Occipital lobe (tissue), 2 donors: ENCODE data around the gene CD177. TPM values are rescaled to one million over a fixed set of nuclear protein-coding genes. Genes with fewer than 3 reads are reported as not detected.
"Not testable (repeated sequence)": the region's sequence is repeated elsewhere in the genome, so short reads cannot be mapped to it uniquely, and the experiment has no call there.

ENCODE experiments used
- DNase-seq: peaks from one replicate; lab custom pipeline; 2025; lab: John Stamatoyannopoulos, UW
- total RNA-seq: library from RNA; depleted of rRNA; stranded (reverse); fragments of >200 nt; gene quantifications from one replicate; pipeline ENCODE4 v1.2.3, GENCODE V29; 2014

The CD177 gene
- total RNA-seq: 2.3 TPM

GRCh38 chr19:43353606-43354304, at the start of gene CD177:
TSS of gene CD177 (plus strand) at chr19:43353686. CDS start at chr19:43353715, 29 bp downstream.
- DNase-seq: no peak

DNA sequence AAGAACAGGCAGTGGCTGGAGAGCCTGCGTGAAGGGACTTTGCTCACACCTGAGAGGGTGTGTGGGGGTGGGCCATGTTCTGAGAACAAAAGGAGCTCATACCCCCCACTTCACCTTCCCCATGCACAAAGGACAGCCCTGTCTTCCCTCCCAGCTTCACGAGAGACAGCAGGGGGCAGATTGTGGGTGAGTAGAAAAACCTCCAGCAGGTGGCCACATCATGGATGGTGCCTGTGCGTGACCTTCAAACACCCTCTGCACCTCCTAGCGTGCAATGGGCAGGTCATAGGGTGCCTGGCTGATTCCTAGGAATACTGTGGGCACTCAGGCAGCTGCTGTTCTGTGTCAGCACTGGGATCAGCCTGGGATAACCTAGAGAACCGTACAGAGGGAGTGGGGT, 47.8 kb upstream of the CD177 start:
- DNase-seq: no peak

GRCh38 chr19:43306097-43306496, 47.4 kb upstream of the CD177 start:
- no peak for DNase-seq

DNA sequence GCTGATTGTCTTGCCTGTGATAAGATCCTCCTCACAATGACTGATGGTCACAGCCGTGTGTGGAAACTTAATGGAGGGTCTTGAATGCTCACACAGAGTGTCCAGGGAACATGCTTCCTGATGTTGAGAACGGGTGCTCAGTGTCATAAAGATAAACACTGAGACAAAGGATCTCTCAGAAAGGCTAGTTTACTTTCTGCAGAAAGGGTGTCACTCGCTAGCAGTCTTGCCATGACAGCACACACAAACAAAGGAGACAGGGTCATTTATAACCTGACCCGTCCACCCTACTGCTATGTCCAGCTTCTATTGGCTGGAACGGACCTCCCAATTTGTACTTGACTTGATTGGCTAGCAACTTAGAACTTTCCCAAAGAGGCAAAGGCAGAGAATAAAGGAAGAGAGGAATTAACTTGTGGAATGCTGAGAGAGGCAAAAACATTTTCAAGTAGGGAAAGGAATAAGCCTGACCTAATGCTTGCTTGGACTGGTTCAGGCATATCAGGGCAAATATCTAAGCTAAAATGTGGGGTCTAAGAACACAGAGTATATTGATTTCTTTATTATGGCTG, 45.2 kb upstream of the CD177 start:
- no peak for DNase-seq

- no peak for DNase-seq
Measured at GRCh38 chr19:43309466-43309865, 44.0 kb upstream of the CD177 start.

- DNase-seq: no peak
Measured at GRCh38 chr19:43310221-43310620, 43.3 kb upstream of the CD177 start.

DNA sequence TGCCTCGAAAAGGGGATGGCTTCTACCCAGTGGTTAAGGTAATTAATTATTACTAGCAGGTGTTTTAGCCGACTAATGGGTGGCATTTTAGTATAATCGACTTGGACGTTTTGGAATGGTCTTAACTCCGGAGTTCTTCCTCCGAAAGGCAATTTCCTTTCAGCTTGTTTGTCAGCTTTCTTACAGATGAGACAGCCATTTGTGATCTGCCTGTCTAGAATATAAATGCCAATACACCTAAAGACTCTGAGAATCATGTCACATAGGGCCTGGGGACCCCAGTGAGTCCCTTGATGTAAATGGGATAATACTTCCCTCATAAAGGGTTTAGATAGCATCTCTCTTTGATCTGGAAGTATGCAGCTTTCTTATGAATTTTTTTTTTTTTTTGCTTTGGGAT, 42.2 kb upstream of the CD177 start:
- no peak for DNase-seq

DNA sequence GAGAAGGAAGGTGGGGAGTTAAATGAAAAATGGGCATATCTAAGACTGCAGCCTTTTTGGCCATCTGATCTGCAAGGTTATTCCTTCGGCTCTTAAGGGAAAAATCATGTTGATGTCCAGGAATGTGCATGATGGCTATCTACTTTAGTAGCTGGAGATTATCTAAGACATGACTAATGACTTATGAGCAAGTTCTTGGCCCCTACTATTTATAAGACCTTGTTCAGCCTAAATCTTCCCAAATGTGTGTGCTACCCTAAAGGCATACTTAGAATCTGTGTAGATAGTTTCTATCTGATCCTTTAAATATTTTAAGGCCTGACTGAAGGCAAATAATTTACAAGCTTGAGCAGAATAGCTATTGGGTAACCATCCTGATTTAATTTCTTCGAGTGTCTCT, 41.8 kb upstream of the CD177 start:
- DNase-seq: no peak

DNA sequence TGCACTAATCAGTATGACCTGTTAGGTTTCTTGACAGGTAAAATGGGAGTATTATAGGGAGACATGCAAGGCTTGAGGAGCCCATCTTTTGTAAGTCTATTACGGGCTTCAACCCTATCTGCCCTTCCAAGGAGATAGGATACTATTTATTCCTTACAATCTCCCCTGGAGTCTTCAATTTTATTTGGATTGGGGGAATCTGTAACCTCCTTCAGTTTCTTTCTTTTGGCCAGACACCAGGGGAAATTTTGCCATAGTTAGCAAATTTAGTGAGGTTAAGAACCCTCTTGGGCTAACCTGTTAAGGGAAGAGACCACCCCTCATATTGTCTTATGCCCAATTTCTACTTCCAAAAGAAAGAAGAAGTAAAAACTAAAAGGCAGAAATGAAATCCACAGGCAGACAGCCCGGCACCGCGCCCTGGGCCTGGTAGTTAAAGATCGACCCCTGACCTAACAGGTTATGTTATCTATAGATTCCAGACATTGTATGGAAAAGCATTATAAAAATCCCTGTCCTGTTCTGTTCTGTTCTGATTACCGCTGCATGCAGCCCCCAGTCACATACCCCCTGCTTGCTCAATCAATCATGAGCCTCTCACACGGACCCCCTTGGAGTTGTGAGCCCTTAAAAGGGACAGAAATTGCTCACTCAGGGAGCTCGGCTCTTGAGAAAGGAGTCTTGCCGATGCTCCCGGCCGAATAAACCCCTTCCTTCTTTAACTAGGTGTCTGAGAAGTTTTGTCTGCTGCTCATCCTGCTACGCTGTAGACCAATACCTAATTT, 39.6 kb upstream of the CD177 start:
- no peak for DNase-seq

DNA sequence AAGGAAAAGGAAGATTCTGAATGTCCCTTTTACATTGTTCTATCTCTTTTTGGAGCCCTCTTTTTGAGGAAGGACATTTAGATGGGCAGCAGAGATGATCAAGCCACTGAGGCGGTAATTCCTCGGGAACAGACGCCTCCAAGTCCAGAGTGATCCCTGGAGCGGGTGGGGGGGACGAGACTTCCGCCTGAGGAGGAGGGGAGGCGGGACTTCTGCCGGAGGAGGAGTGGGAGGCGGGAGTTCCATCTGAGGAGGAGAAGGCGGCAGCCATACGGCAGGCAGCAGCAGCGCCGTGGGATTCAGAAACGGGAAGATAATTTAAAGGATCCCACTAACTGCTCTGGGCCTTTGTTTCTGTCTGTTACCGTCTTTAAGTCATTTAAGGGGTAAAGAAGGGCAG, 37.6 kb upstream of the CD177 start:
- no peak for DNase-seq

GRCh38 chr19:43316591-43317319, 36.7 kb upstream of the CD177 start:
- no peak for DNase-seq

DNA sequence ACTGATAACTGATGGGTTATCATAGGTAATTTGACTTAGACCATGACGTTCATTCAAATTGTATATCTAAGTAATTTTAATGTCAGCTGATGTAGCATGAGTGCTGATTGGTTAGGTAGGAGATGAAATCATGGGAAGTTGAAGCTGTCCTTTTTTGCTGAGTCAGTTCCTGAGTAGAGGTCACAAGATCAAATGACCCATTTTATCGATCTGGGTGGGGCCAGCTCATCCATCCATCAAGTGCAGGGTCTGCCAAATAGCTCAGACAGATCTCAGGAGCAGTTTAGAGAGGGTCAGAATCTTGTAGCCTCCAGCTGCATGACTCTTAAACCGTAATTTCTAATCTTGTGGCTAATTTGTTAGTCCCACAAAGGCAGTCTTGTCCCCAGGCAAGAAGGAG, 35.3 kb upstream of the CD177 start:
- DNase-seq: no peak

DNA sequence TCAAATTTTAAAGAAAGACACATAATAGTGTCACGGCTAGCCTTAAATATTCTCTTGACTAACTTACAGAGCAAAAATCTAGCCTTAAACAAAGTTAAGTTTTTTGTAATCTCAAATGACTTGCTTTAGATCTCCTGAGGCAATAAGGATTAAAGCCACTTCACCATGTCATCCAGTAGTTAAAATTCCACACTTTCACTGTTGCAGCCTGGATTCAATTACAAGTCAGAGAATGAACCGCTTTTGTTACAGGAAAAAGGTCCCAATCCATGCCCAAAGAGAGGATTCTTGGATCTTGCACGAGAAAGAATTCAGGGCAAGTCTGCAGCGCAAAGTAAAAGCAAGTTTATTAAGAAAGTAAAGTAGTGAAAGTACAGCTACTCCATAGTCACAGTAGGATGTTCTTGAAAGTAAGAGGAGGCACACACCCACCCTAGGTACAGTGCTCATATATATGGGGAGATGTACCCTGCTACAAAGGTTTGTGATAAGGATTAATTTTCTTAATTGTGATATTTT, 34.6 kb upstream of the CD177 start:
- no peak for DNase-seq

DNA sequence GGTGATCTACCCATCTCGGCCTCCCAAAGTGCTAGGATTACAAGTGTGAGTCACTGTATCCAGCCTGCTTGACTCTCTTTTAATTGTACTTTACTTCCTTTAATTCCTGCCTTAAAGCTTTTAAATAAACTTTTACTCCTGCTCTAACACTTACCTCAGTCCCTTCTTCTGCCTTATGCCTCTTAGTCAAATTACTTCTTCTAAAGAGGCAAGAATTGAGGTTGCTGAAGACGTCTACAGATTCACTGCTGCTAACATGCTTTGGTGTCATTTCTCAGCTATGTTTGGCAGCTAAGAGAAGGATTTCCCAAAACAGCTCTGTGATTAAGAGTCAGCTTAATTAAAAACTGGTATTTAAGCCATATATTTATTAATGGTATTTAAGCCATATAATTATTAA, 32.9 kb upstream of the CD177 start:
- no peak for DNase-seq

GRCh38 chr19:43326761-43327160, 26.7 kb upstream of the CD177 start:
- DNase-seq: not testable (repeated sequence)

DNA sequence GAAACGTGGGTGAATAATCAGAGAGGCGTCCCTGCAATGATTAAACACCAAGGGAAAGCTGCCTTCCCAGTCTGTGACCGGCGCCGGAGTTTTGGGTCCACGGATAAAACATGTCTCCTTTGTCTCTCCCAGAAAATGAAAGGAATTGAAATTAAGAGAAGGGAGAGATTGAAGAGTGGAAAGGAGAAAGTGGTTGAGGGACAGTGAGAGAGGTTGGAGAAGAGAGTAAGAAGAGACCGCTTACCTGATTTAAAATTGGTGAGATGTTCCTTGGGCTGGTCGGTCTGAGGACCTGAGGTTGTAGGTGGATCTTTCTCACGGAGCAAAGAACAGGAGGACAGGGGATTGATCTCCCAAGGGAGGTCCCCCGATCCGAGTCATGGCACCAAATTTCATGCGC, 24.9 kb upstream of the CD177 start:
- not testable (repeated sequence) for DNase-seq

DNA sequence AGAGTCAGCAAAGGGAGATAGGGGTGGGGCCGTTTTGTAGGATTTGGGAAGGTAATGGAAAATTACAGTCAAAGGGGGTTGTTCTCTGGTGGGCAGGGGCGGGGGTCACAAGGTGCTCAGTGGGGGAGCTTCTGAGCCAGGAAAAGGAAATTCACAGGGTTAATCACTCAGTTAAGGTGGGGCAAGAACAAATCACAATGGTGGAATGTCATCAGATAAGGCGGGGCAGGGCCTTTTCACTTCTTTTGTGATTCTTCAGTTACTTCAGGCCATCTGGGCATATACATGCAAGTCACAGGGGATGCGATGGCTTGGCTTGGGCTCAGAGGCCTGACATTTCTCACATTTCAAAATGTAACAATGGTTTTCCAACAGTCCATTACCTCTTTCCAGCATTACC, 24.4 kb upstream of the CD177 start:
- DNase-seq: not testable (repeated sequence)

DNA sequence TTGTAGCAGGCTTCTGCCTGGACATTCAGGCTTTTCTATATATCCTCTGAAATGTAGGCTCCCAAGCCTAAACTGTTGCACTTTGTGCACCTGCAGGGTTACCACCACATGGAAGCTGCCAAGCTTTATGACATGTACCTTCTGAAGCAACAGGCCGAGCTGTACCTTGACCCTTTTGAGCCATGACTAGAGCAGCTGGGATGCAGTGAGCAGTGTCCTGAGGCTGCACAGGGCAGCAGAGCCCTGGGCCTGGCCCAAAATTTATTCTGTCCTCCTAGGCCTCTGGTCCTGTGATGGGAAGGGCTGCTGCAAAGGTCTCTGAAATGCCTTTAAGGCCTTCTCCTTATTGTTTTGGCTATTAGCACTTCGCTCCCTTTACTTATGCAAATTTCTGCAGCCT, 23.5 kb upstream of the CD177 start:
- DNase-seq: no peak

DNA sequence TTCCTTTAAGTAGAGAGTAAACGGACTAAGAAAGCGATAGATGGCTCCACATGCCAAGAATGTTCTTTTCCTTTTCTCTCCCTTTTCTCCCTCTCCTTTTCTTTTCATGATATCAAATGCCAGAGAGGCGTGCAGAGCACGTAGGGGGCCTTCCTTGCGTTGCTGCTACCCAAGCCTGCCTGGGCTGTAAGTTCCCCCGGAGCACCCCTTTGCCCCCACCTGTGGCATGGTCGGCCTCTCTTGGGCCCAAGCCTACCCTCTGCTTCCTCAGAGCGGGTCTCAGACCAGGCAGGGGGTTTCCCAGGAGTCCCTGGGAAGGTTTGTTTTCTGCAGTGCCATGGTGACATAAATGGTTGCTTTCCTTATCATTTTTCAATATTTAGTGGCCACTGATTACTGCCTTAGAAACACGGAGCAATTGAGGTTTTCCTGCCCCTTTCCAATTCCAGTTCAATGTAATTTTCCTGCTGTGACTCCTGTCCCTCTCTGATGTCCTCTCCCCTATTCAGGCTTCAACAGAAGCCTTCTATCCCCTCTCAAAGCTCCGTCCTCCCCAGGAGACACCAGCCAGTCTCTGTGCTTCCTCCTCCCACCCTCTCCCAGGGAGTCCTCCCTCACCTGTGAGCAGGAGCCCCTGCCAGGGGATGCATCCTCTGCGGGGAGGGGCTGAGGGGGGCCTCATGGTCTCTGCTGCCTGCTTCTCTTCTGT, 22.6 kb upstream of the CD177 start:
- DNase-seq: no peak

DNA sequence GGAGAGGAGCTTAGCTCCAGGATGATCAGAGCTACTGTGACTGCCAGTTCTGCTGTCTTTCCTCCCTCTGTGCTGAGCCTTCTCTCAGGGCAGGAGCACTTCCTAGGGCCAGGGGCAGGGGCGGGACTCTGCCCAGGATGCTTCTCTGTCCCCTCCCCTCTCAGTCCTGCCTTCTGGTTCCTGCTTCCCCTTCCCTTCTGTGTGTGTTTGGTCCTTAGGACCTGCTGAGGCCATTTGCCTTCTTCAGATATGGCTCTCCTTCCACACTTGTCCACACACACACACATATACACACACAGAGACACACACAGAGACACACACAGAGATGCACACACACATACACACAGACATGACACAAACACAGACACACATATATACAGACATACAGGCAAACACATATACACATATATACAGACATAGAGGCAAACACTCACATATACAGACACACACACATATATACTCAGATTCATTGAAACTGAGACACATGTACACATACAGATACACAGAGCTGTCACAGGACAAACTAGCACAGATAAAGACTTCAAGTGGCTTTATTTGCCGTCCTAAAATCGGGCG, 22.0 kb upstream of the CD177 start:
- DNase-seq: no peak
